ENCODE results near the gene HOXB6.

The HOXB6 gene

GRCh38 chr17:48644910-48645557 lies 40.2 kb upstream of the HOXB6 start:
- no peak for DNase-seq (ENCODE audit: low read depth)
- no peak for TF ChIP-seq CTCF (IDR thresholded peaks at IDR 0.05; ENCODE audit: low read depth, low read length, missing control alignments)
- no peak overlapping the region for H3K4me3 ChIP-seq (ENCODE audit: low read depth, low read length)

- H3K4me3 ChIP-seq (ENCODE audit: low read depth, low read length): no peak overlapping the region
- TF ChIP-seq CTCF (IDR thresholded peaks at IDR 0.05; ENCODE audit: low read depth, low read length, missing control alignments): no peak
- DNase-seq (ENCODE audit: low read depth): no peak
Observed at GRCh38 chr17:48644159-48644558, 39.4 kb upstream of the HOXB6 start.

DNA sequence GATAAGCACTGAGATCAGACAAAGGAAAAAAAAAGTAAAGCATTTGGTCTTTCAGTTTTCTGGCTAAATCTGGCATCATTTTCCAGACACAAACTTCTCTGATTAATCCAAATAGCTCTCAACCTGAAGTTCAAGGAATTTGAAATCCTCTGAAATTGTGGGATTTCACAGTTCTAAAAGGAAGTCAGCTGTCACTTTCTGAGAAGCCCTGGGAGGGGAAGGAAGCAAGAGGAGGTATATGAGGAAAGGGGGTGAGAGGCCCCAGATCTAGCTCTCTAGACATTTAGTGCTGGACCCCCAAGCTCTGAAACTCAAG lies 38.9 kb upstream of the HOXB6 start:
- H3K4me3 ChIP-seq (ENCODE audit: low read depth, low read length): no peak overlapping the region
- no peak for DNase-seq (ENCODE audit: low read depth)
- no peak for TF ChIP-seq CTCF (IDR thresholded peaks at IDR 0.05; ENCODE audit: low read depth, low read length, missing control alignments)

DNA sequence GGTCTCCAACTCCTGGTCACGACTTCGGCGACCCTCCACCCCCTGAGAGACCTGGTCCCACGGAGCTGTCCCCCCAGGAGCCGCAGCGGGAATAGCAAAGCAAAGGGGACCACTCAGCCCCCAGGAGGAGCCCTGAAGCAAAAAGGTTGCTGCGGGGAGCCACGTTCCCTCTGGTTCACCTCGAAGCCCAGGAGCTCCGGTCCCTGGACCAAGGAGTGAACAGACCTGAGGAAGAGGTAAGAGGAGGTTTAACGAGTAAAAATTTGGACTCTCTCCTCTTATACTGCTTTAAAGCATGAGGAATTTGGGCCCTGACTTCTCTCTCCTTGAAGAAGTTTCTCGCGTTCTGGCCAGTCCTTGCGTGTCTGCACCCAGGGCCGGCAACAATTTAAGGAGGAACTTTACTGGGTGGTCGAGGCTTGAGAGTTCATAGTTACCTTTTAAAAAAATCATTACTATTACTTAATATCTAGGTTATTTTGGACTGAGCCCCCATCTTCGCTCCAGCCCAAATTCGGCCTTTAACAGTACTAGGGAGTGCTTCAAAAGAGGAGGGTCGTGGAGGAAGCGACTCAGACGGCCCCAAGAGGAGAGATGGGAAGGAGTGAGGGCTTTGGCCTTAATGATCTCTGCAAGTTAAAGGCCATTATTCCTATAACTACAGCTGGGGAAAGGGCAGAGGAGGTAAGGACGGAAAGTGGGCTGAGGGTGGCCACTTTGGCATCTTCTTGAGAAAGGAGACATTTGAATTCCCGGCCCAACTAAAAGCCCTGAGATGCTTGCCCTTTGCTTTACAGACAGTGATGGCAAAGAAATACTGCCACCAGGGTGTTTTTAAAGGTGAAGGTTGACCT lies 38.3 kb upstream of the HOXB6 start:
- no peak for DNase-seq (ENCODE audit: low read depth)
- H3K4me3 ChIP-seq (ENCODE audit: low read depth, low read length): no peak overlapping the region
- TF ChIP-seq CTCF (IDR thresholded peaks at IDR 0.05; ENCODE audit: low read depth, low read length, missing control alignments): no peak

DNA sequence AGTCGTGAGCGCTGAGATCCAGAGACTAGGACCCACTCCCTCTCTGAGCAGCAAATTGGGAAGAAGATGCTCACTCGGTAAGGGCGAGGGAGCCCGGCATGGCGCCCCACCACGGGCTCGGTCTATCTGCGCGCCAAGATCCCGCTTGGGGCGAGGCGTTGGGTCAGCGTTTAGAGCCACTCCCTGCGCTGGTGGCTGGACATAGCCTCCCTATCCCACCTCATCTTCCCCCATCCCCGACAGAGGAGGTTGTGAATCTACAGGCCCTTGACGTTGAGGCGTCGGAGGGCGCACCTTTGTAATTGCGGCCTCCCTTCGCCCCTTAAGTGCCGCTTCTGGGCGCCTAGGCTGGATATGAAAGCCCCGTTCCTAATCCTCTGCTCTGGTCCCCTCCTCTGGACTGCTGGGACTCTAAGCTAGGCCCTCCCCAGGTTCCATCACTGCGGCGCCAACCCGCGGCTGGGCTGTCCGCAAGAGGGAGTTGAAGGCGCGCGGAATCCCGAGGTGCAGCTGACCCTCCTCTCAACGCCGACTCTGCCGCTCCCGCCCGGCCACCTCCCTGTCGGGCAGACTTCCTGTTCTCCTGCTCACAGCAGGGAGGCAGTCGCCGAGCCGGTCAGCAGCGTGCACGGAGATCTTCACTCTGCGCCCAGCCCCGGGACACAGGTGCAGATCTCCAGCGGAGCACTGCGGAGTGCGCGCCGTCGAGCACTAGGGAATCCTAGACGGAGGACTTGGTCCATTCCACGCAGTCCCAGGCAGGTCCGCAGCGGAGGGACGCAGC lies 37.5 kb upstream of the HOXB6 start:
- H3K4me3 ChIP-seq (ENCODE audit: low read depth, low read length): no peak overlapping the region
- no peak for DNase-seq (ENCODE audit: low read depth)
- no peak for TF ChIP-seq CTCF (IDR thresholded peaks at IDR 0.05; ENCODE audit: low read depth, low read length, missing control alignments)

DNA sequence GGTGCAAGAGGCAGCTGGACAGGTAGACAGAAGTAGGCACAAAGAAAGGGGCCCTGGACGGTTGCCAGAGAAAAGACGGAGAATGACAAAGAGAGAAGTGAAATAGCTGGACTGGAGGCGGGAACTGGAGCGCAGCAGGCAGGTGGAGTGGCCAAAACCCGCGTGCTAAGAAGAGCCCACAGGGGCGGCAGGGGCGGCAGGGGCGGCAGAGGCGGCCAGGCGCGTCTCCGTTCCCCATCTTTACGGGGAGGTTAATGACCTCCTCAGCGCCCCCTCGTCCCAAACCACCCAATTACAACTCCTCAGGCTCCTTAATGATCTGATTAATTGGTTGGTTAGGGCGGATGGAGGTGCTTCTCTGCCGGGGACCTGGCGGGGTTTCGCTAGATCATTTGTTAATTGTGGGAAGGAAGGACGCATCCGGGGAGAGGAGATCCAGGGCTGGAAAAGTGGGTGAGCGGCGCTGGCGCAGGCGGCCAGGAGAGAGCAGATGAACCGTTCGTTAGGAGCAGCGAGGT lies 36.8 kb upstream of the HOXB6 start:
- no peak overlapping the region for H3K4me3 ChIP-seq (ENCODE audit: low read depth, low read length)
- TF ChIP-seq CTCF (IDR thresholded peaks at IDR 0.05; ENCODE audit: low read depth, low read length, missing control alignments): no peak
- DNase-seq (ENCODE audit: low read depth): no peak
